ENCODE results near the gene AGAP1.

GRCh38 chr2:236045251-236046235 is 551.7 kb downstream of the AGAP1 start:
- no peak for TF ChIP-seq CTCF (IDR thresholded peaks at IDR 0.05; ENCODE audit: extremely low read depth in 1 of 2, insufficient read depth in 1 of 2, low read depth in 1 of 2, low read length in 2 of 2)
- no peak for TF ChIP-seq MAX (IDR thresholded peaks at IDR 0.05; ENCODE audit: insufficient read depth, insufficient read length)
- TF ChIP-seq JUN (IDR thresholded peaks at IDR 0.05; ENCODE audit: borderline replicate concordance, insufficient read depth, insufficient read length, low read depth) = no peak
- no peak for TF ChIP-seq POLR2A (IDR thresholded peaks at IDR 0.05; ENCODE audit: low read depth, low read length)
- no peak for TF ChIP-seq EZH2 (IDR thresholded peaks at IDR 0.05; ENCODE audit: borderline replicate concordance, low read depth, low read length, severe bottlenecking)
- TF ChIP-seq POLR2AphosphoS5 (IDR thresholded peaks at IDR 0.05; ENCODE audit: insufficient read depth, low read depth, low read length) = no peak

All from endothelial cell of umbilical vein (primary cell).